ENCODE data around the gene KRTAP5-4. TPM values are rescaled to one million over a fixed set of nuclear protein-coding genes. Genes with fewer than 3 reads are reported as not detected.

Gene KRTAP5-4
- total and polyA plus RNA-seq, 2 donors (not counting 1 experiment from before 2014, with no cell fraction given): not detected

DNA sequence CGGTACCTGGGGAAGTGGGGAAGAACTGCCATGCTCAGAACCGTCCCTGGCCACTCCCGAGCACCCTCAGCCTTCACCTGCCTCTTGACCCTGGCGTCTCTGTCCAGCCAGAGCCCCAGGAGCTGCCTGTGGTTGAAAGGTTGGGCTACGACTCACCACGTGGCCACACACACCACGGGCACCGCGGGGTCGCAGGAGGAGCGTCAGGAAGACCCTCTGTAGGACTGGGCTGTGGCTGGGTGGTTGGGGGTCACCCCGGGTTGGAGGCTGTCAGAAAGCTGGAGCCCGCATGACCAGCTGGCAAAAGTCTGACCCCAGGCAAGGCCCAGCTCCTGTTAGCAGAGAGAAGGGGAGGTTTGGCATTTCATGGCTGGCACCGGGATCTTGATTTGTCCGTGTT, 19.2 kb upstream of the KRTAP5-4 start:
- H3K4me3 ChIP-seq (ENCODE audit: control extremely low read depth in 1 of 5, extremely low read depth in 1 of 5, insufficient read depth in 1 of 5, low read depth in 2 of 5, low read length in 4 of 5): no peak overlapping the region
- no peaks in the 10 kb centered on the region for H3K4me1 Mint-ChIP-seq
- H3K27me3 Mint-ChIP-seq: peaks cover 22% of the 10 kb centered on the region
- peaks cover 0 to 21% (median 2%) of the 10 kb centered on the region in 4 experiments for H3K27me3 ChIP-seq (replicated peaks in 1 of 4; ENCODE audit: control extremely low read depth in 1 of 4, control insufficient read depth in 3 of 4, insufficient read depth in 4 of 4, low read length in 3 of 4)
- ChIA-PET CTCF (interaction anchor here (1.1 to 2.6 kb wide), 8 partner anchors 8 to 510 kb away, joined by 3 to 18 read pairs (median 4); no protein-coding TSS in a partner anchor), POLR2A (no interaction called here)
- H3K9me3 Mint-ChIP-seq (ENCODE audit: insufficient read depth): no peaks in the 10 kb centered on the region
- no peak overlapping the region for H3K27ac Mint-ChIP-seq
- no peaks in the 10 kb centered on the region for H4K20me1 ChIP-seq (ENCODE audit: control insufficient read depth, insufficient read depth, low read length, poor library complexity, severe bottlenecking)
- no peak overlapping the region for H3K4me2 ChIP-seq (replicated peaks; ENCODE audit: low read depth, low read length, poor library complexity, severe bottlenecking)
- H2AFZ ChIP-seq (ENCODE audit: insufficient read depth, low read depth, low read length, poor library complexity, severe bottlenecking): no peak overlapping the region
- H3K4me1 ChIP-seq (ENCODE audit: control insufficient read depth in 2 of 2, insufficient read depth in 2 of 2, low read length in 2 of 2): no peaks in the 10 kb centered on the region
- DNase-seq (no peak), ATAC-seq (ENCODE audit: low read depth) (no peak)
- 88% methylated on average over 6 of the region's 15 CpGs for WGBS (ENCODE audit: insufficient coverage)
- no peaks in the 10 kb centered on the region for H3K36me3 ChIP-seq (replicated peaks in 1 of 2; ENCODE audit: control extremely low read depth in 1 of 2, control insufficient read depth in 1 of 2, extremely low read depth in 1 of 2, insufficient read depth in 2 of 2, low read length in 1 of 2)
- H3K4me3 Mint-ChIP-seq: no peak overlapping the region
- no peak overlapping the region for H3K9ac ChIP-seq (ENCODE audit: low read length)
- intact Hi-C loops (cut with micrococcal nuclease): no loop called here
- H3K9me3 ChIP-seq (ENCODE audit: control extremely low read depth in 1 of 3, control insufficient read depth in 2 of 3, insufficient read depth in 1 of 3, low read length in 2 of 3): no peaks in the 10 kb centered on the region
- no peaks in the 10 kb centered on the region for H3K79me2 ChIP-seq (ENCODE audit: control insufficient read depth, insufficient read depth, low read length)
- no peak for TF ChIP-seq EZH2 (IDR thresholded peaks at IDR 0.05; ENCODE audit: borderline replicate concordance, insufficient read depth, low read depth, low read length, poor library complexity, severe bottlenecking)
- no peak for TF ChIP-seq CTCF (IDR thresholded peaks at IDR 0.05)
- H3K27ac ChIP-seq (ENCODE audit: low read length in 2 of 2): no peak overlapping the region

GRCh38 chr11:1640076-1640946, 18.4 kb upstream of the KRTAP5-4 start:
- Histone ChIP-seq H3K4me1 (ENCODE audit: control insufficient read depth in 2 of 2, insufficient read depth in 2 of 2, low read length in 2 of 2) (no peaks in the 10 kb centered on the region), H3K9ac (ENCODE audit: low read length) (no peak overlapping the region), H3K27me3 (replicated peaks in 1 of 4; ENCODE audit: control extremely low read depth in 1 of 4, control insufficient read depth in 3 of 4, insufficient read depth in 4 of 4, low read length in 3 of 4) (peaks cover 0 to 21% (median 2%) of the 10 kb centered on the region in 4 experiments), H2AFZ (ENCODE audit: insufficient read depth, low read depth, low read length, poor library complexity, severe bottlenecking) (no peak overlapping the region), H3K79me2 (ENCODE audit: control insufficient read depth, insufficient read depth, low read length) (no peaks in the 10 kb centered on the region), H3K27ac (ENCODE audit: low read length in 2 of 2) (no peak overlapping the region), H3K9me3 (ENCODE audit: control extremely low read depth in 1 of 3, control insufficient read depth in 2 of 3, insufficient read depth in 1 of 3, low read length in 2 of 3) (no peaks in the 10 kb centered on the region), H3K4me3 (ENCODE audit: control extremely low read depth in 1 of 5, extremely low read depth in 1 of 5, insufficient read depth in 1 of 5, low read depth in 2 of 5, low read length in 4 of 5) (no peak overlapping the region), H3K4me2 (replicated peaks; ENCODE audit: low read depth, low read length, poor library complexity, severe bottlenecking) (no peak overlapping the region), H3K36me3 (replicated peaks in 1 of 2; ENCODE audit: control extremely low read depth in 1 of 2, control insufficient read depth in 1 of 2, extremely low read depth in 1 of 2, insufficient read depth in 2 of 2, low read length in 1 of 2) (no peaks in the 10 kb centered on the region), H4K20me1 (ENCODE audit: control insufficient read depth, insufficient read depth, low read length, poor library complexity, severe bottlenecking) (no peaks in the 10 kb centered on the region)
- peaks cover 26% of the 10 kb centered on the region for H3K27me3 Mint-ChIP-seq
- no peak overlapping the region for H3K27ac Mint-ChIP-seq
- WGBS (ENCODE audit: insufficient coverage): 41% methylated on average over 24 of the region's 32 CpGs
- no peaks in the 10 kb centered on the region for H3K9me3 Mint-ChIP-seq (ENCODE audit: insufficient read depth)
- DNase-seq (peak; percentile 47), ATAC-seq (ENCODE audit: low read depth) (no peak)
- CTCF ChIA-PET: interaction anchor here (0.8 to 2.6 kb wide), 12 partner anchors 9 to 511 kb away, joined by 3 to 18 read pairs (median 4); partner anchors contain the start of gene KRTAP5-2
- POLR2A ChIA-PET: no interaction called here
- H3K4me3 Mint-ChIP-seq: no peak overlapping the region
- intact Hi-C loops (cut with micrococcal nuclease): no loop called here
- peak; percentile 81 for TF ChIP-seq CTCF (IDR thresholded peaks at IDR 0.05)
- TF ChIP-seq EZH2 (IDR thresholded peaks at IDR 0.05; ENCODE audit: borderline replicate concordance, insufficient read depth, low read depth, low read length, poor library complexity, severe bottlenecking): no peak
- no peaks in the 10 kb centered on the region for H3K4me1 Mint-ChIP-seq

All from B cell (primary cell).